ENCODE results near the gene COL20A1. TPM values are rescaled to one million over a fixed set of nuclear protein-coding genes. Genes with fewer than 3 reads are reported as not detected.

The COL20A1 gene
- total RNA-seq, 4 donors from 2014 or later = 0.32 TPM; not detected in 3

DNA sequence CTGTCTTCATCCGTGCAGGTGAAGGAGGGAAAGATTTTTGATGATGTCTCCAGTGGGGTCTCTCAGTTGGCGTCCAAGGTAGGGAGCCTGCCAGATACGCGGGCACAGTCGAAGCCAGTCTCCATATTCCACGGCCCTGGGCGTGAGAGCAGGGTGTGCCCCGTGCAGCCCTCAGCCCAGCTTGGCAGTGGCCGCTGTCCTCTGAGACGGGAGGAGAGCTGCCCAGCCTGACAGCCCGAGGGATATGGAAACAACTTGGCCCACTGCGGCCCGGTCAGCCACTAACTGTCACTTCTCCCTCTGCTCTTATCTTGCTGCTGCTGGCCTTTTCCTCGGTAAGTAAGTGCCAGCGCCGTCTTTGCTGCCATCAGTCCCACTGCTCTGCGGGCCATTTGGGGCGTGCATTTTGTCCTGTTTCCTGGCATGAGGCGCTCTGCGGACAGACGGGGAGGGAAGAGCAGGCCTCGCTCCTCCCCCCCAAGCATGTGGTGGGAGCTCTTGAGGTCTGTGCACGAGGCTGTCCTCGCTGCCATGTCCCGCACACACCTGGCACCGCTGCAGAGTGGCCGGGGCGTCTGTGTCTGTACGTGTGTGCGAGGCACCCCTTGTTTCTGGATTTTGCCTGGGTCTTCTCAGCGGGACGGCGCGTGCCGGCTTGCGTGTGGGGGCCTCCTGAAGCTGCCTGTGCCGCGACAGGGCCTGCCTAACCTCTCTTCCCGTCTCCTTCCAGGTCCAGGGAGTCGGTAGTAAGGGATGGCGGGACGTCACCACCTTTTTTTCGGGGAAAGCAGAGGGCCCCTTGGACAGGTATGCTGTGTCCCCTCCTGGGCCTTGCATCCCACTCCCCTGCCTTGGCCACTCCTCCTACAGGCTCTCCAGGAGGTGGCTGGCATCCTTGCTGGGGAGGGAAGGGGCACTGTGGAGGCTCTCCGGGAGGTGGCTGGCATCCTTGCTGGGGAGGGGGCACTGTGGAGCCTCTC lies 7.1 kb upstream of the COL20A1 start:
- H3K4me3 ChIP-seq = no peak overlapping the region
- 93% methylated on average over 35 of the region's 44 CpGs for WGBS
- no peak for DNase-seq (ENCODE audit: extremely low spot score)
- no peak overlapping the region for H3K27ac ChIP-seq (replicated peaks in 1 of 4)
- peaks cover 31 to 86% (median 79%) of the 10 kb centered on the region in 4 donors for H3K36me3 ChIP-seq
- H3K27me3 ChIP-seq = no peaks in the 10 kb centered on the region
- H3K4me1 ChIP-seq = peaks cover 0 to 5% (median under 1%) of the 10 kb centered on the region in 4 donors
- H3K9me3 ChIP-seq = no peaks in the 10 kb centered on the region
- intact Hi-C loops (cut with DNase I) = no loop called here
- TF ChIP-seq POLR2A (IDR thresholded peaks at IDR 0.05; ENCODE audit: low read depth) (no peak), EP300 (IDR thresholded peaks at IDR 0.05) (no peak), POLR2AphosphoS5 (IDR thresholded peaks at IDR 0.05) (no peak)
- TF ChIP-seq, protein P1, sequence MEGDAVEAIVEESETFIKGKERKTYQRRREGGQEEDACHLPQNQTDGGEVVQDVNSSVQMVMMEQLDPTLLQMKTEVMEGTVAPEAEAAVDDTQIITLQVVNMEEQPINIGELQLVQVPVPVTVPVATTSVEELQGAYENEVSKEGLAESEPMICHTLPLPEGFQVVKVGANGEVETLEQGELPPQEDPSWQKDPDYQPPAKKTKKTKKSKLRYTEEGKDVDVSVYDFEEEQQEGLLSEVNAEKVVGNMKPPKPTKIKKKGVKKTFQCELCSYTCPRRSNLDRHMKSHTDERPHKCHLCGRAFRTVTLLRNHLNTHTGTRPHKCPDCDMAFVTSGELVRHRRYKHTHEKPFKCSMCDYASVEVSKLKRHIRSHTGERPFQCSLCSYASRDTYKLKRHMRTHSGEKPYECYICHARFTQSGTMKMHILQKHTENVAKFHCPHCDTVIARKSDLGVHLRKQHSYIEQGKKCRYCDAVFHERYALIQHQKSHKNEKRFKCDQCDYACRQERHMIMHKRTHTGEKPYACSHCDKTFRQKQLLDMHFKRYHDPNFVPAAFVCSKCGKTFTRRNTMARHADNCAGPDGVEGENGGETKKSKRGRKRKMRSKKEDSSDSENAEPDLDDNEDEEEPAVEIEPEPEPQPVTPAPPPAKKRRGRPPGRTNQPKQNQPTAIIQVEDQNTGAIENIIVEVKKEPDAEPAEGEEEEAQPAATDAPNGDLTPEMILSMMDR (IDR thresholded peaks at IDR 0.05) = no peak

DNA sequence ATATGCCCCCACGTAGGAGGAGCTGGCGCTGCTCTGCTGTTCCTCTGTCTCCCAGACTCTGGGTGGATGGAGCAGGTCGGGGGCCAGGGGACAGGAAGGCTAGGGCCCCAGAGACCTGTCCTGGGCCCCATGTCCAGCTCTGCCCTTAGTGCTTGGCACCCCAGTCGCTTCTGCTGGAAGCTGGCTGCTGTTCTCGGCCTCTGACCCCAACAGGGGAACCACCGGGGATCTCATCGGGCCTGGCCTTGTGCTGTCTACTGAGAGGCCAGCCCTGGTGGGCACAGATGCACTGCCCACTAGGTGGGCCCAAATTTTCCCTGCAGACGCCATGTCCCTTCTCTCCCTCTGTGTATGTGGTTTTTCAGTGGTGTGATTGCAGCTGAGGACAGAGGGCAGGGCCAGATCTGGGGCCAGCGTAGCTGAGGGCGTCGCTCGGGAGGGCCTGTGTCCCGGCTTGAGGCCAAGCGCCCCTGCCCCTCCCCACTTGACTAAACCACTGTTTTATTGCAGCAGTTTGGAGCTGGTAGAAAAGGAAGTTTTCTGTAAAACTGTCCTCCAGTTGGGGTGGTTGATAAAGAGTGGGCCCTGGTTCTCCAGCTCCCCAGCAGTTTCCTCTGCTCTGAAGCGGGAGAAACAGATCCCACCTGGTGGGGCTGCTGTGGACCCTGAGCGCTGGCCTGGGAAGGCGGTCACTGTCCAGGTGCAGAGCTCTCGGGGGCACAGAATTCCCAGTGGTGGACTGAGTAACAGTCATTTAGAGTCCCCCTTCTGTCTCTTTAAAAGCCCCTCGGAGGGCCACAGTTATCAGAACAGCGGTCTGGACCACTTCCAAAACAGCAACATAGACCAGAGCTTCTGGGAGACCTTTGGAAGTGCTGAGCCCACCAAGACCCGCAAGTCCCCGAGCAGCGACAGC lies 5.9 kb upstream of the COL20A1 start:
- H3K27ac ChIP-seq (replicated peaks in 1 of 4) = no peak overlapping the region
- peaks cover 0 to 10% (median 0%) of the 10 kb centered on the region in 4 donors for H3K27me3 ChIP-seq
- no peak overlapping the region for H3K4me3 ChIP-seq
- H3K36me3 ChIP-seq = peaks cover 29 to 75% (median 68%) of the 10 kb centered on the region in 4 donors
- WGBS = 93% methylated on average over 12 of the region's 23 CpGs
- TF ChIP-seq, protein P1 (IDR thresholded peaks at IDR 0.05) = no peak
- TF ChIP-seq POLR2A (IDR thresholded peaks at IDR 0.05; ENCODE audit: low read depth) = no peak
- H3K4me1 ChIP-seq = peaks cover 0 to 11% (median 3%) of the 10 kb centered on the region in 4 donors
- no peaks in the 10 kb centered on the region for H3K9me3 ChIP-seq
- no peak for DNase-seq (ENCODE audit: extremely low spot score)
- intact Hi-C loops (cut with DNase I) = no loop called here

DNA sequence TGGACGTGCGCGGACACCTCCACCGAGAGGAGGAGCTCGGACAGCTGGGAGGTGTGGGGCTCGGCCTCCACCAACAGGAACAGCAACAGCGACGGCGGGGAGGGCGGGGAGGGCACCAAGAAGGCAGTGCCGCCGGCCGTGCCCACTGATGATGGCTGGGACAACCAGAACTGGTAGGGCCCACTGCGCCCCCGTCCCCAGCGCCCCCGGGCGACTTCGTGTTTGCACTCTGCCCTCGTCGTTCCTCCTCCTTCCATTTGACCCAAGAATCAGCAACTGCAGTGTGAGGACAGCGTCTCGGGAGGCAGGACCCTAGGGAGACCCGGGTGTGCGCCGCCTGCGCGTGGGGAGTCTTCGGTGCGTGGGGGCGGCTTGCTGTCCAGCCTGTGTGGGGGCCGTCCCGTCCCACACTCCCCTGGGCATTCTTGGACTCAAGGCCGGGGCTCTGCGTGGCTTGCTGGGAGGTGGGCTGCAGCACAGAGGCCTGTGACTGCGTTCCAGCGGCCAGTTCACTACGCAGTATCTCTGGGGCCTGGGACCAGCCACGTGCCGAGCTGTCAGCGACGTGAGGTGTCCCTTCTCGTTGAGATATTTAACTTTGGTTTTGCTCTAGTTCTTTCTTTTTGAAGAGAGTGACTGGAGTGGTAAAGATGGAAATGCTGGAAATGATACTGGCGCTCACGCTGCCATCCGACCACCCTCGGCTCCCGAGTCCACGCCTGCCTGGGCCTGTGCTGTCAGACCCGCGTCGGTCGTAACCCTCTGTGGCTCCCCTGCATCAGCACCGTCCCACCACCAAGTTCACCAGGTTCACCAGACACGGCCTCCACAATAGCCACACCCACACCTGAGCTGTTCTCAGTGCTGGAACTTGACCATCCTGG lies 5.0 kb upstream of the COL20A1 start:
- intact Hi-C loops (cut with DNase I) = no loop called here
- Histone ChIP-seq H3K9me3 (no peaks in the 10 kb centered on the region), H3K27me3 (peaks cover 0 to 19% (median 0%) of the 10 kb centered on the region in 4 donors), H3K4me3 (no peak overlapping the region), H3K4me1 (peaks cover 0 to 11% (median 3%) of the 10 kb centered on the region in 4 donors), H3K27ac (replicated peaks in 1 of 4) (no peak overlapping the region), H3K36me3 (peaks cover 24 to 66% (median 59%) of the 10 kb centered on the region in 4 donors)
- WGBS = 90% methylated on average over 42 of the region's 55 CpGs
- TF ChIP-seq EP300 (IDR thresholded peaks at IDR 0.05) (no peak), POLR2A (IDR thresholded peaks at IDR 0.05; ENCODE audit: low read depth) (no peak), POLR2AphosphoS5 (IDR thresholded peaks at IDR 0.05) (no peak)
- TF ChIP-seq, protein P1 (IDR thresholded peaks at IDR 0.05) = no peak
- DNase-seq (ENCODE audit: extremely low spot score) = no peak

DNA sequence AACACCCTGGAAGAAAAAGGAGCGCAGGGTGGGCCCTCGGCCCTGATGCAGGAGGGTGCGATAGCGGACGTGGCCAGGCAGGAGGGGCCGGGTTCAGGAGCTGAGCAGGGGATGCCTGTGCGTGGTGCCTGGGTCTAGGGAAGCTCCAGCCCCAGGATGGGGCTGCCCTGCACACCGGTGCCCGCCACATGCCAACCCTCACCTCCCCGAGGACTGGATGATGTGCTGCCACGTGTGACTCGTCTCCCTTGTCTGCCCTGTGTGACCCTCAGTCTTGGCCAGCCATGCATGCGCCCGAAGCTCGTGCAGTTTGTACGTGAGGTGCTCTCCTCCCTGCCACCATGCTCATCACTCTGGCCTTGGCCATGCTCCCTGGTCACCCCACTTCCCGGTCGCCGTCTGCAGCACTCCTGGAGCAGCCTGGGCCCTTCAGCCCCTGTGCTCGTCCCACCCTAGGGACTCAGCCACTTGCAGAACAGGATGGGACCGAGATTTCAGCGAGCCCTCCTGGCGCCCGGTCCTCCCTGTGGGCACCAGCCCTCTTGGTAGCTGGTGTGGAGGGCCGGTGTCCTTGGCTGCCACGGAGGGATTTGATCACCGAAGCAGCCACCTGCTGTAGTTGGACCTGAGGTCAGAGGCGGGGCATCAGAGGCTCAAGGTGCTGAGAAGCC lies 4.3 kb upstream of the COL20A1 start:
- no peak for DNase-seq (ENCODE audit: extremely low spot score)
- intact Hi-C loops (cut with DNase I) = no loop called here
- Histone ChIP-seq H3K27ac (replicated peaks in 1 of 4) (no peak overlapping the region), H3K36me3 (peaks cover 20 to 58% (median 51%) of the 10 kb centered on the region in 4 donors), H3K9me3 (no peaks in the 10 kb centered on the region), H3K27me3 (peaks cover 0 to 27% (median 0%) of the 10 kb centered on the region in 4 donors), H3K4me3 (no peak overlapping the region), H3K4me1 (peaks cover 0 to 11% (median 3%) of the 10 kb centered on the region in 4 donors)
- TF ChIP-seq EP300 (IDR thresholded peaks at IDR 0.05) (no peak), POLR2A (IDR thresholded peaks at IDR 0.05; ENCODE audit: low read depth) (no peak), POLR2AphosphoS5 (IDR thresholded peaks at IDR 0.05) (no peak)
- TF ChIP-seq, protein P1 (IDR thresholded peaks at IDR 0.05) = no peak
- WGBS = 92% methylated on average over 14 of the region's 28 CpGs

Data from esophagus muscularis mucosa (tissue), 4 donors.